ENCODE data around the gene NMNAT2. TPM values are rescaled to one million over a fixed set of nuclear protein-coding genes. Genes with fewer than 3 reads are reported as not detected.

The NMNAT2 gene
- total RNA-seq, 1 experiment from 2014 or later, result 0.39 TPM

GRCh38 chr1:183363972-183364371 lies 54.2 kb downstream of the NMNAT2 start:
- CTCF ChIA-PET, result no interaction called here
- H3K36me3 ChIP-seq (ENCODE audit: control insufficient read depth, insufficient read depth, low read length), result no peaks in the 10 kb centered on the region
- no peak overlapping the region for H3K27ac ChIP-seq (ENCODE audit: low read length)
- TF ChIP-seq SIN3A (IDR thresholded peaks at IDR 0.05; ENCODE audit: borderline replicate concordance, insufficient read depth, low read depth, low read length) (no peak), CTCF (IDR thresholded peaks at IDR 0.05) (no peak), POLR2AphosphoS5 (IDR thresholded peaks at IDR 0.05; ENCODE audit: low read depth, low read length) (no peak), TCF7L2 (IDR thresholded peaks at IDR 0.05; ENCODE audit: low read depth, low read length) (no peak), REST (IDR thresholded peaks at IDR 0.05; ENCODE audit: insufficient read depth in 1 of 2, low read depth in 2 of 2, low read length in 1 of 2) (no peak)
- intact Hi-C loops (cut with micrococcal nuclease; ENCODE audit: unreplicated experiment) (no loop called here), in situ Hi-C loops (cut with HindIII; ENCODE audit: low pct_unique_long_range_greater_than_20kb, low sequenced_read_pairs) (no loop called here)
- H3K4me3 ChIP-seq (ENCODE audit: low read depth in 2 of 2, low read length in 2 of 2), result no peak overlapping the region
- no peaks in the 10 kb centered on the region for H3K9me3 ChIP-seq (ENCODE audit: control insufficient read depth, insufficient read depth, low read depth, low read length)
- no peak for ATAC-seq
- H3K4me1 ChIP-seq (ENCODE audit: control insufficient read depth, insufficient read depth, low read length), result no peaks in the 10 kb centered on the region
- no TSS peak for BruUV-seq (replicated peaks)
- DNase-seq (ENCODE audit: low read depth, low spot score), result no peak
- POLR2A ChIA-PET, result no interaction called here
- H3K27me3 ChIP-seq (ENCODE audit: control insufficient read depth, insufficient read depth, low read length), result peaks cover 4% of the 10 kb centered on the region; the same call in 1 of the 2 replicates

- Histone ChIP-seq H3K27ac (ENCODE audit: low read length) (no peak overlapping the region), H3K4me1 (ENCODE audit: control insufficient read depth, insufficient read depth, low read length) (no peaks in the 10 kb centered on the region), H3K36me3 (ENCODE audit: control insufficient read depth, insufficient read depth, low read length) (no peaks in the 10 kb centered on the region), H3K27me3 (ENCODE audit: control insufficient read depth, insufficient read depth, low read length) (peaks cover 4% of the 10 kb centered on the region; the same call in 1 of the 2 replicates), H3K4me3 (ENCODE audit: low read depth in 2 of 2, low read length in 2 of 2) (no peak overlapping the region), H3K9me3 (ENCODE audit: control insufficient read depth, insufficient read depth, low read depth, low read length) (no peaks in the 10 kb centered on the region)
- TF ChIP-seq SIN3A (IDR thresholded peaks at IDR 0.05; ENCODE audit: borderline replicate concordance, insufficient read depth, low read depth, low read length), result no peak
- TF ChIP-seq POLR2AphosphoS5 (IDR thresholded peaks at IDR 0.05; ENCODE audit: low read depth, low read length), result no peak
- TF ChIP-seq REST (IDR thresholded peaks at IDR 0.05; ENCODE audit: insufficient read depth in 1 of 2, low read depth in 2 of 2, low read length in 1 of 2), result no peak
- no peak for TF ChIP-seq CTCF (IDR thresholded peaks at IDR 0.05)
- no peak for TF ChIP-seq TCF7L2 (IDR thresholded peaks at IDR 0.05; ENCODE audit: low read depth, low read length)
- POLR2A ChIA-PET, result no interaction called here
- ATAC-seq, result no peak
- intact Hi-C loops (cut with micrococcal nuclease; ENCODE audit: unreplicated experiment) (no loop called here), in situ Hi-C loops (cut with HindIII; ENCODE audit: low pct_unique_long_range_greater_than_20kb, low sequenced_read_pairs) (no loop called here)
- no TSS peak for BruUV-seq (replicated peaks)
- CTCF ChIA-PET, result no interaction called here
- no peak for DNase-seq (ENCODE audit: low read depth, low spot score)
Observed at GRCh38 chr1:183361081-183361480, 57.1 kb downstream of the NMNAT2 start.

Measured in Panc1 (cell line).